Activated naive CD8-positive, alpha-beta T cell treated with anti-CD3 and anti-CD28 coated beads, Interleukin-2, amount 50 U/mL, for 24 hours (primary cell): ENCODE data around the gene PACRG.

Source experiments
- ATAC-seq: fragments of 150-1000 bp; cut with Tn5 transposase; one replicate; pipeline ENCODE4 v1.10.0; 2021
- DNase-seq: peaks from one replicate; pipeline ENCODE4 v3.0.0; 2021
- H3K27ac Mint-ChIP-seq: one replicate; pipeline ENCODE4 v1.8.0; 2021; ENCODE audit warnings: mild to moderate bottlenecking, mixed read lengths
- H3K27me3 Mint-ChIP-seq: one replicate; pipeline ENCODE4 v1.8.0; 2021; ENCODE audit warnings: mixed read lengths
- H3K36me3 Mint-ChIP-seq: one replicate; pipeline ENCODE4 v1.8.0; 2021; ENCODE audit warnings: low read depth, mixed read lengths
- H3K4me1 Mint-ChIP-seq: one replicate; pipeline ENCODE4 v1.8.0; 2021; ENCODE audit warnings: mixed read lengths
- H3K4me3 Mint-ChIP-seq: one replicate; pipeline ENCODE4 v1.8.0; 2021; ENCODE audit warnings: mild to moderate bottlenecking, moderate library complexity, mixed read lengths
- H3K9me3 Mint-ChIP-seq: one replicate; pipeline ENCODE4 v1.8.0; 2021; ENCODE audit warnings: mixed read lengths

PACRG gene

GRCh38 chr6:163191704-163192537, 464.1 kb downstream of the PACRG start:
- H3K9me3 Mint-ChIP-seq: no peaks in the 10 kb centered on the region
- H3K4me3 Mint-ChIP-seq: no peak overlapping the region
- H3K36me3 Mint-ChIP-seq: no peaks in the 10 kb centered on the region
- ATAC-seq (no peak), DNase-seq (no peak)
- no peak overlapping the region for H3K27ac Mint-ChIP-seq
- H3K27me3 Mint-ChIP-seq: no peaks in the 10 kb centered on the region
- H3K4me1 Mint-ChIP-seq: no peaks in the 10 kb centered on the region

DNA sequence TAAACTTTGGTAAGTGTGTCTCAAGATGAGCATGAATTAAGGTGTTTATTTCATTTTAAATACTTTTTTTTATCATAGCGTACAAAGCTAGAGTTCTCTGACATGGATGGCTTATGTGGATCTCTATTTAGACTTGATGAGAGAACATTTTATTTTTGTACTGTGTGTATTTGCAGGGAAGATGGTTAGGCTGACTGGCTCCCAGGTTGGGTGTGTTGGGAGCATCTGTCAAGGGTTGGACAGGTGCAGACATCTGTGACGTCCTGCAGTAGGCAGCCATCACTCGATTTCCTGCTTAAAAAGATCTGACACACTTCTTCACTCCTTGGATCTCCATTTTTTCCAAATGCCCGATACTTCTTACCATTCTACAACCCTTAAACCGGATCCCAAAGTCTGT, 464.8 kb downstream of the PACRG start:
- no peak for DNase-seq
- Mint-ChIP-seq H3K27ac (no peak overlapping the region), H3K4me1 (no peaks in the 10 kb centered on the region), H3K27me3 (no peaks in the 10 kb centered on the region), H3K4me3 (no peak overlapping the region), H3K36me3 (no peaks in the 10 kb centered on the region), H3K9me3 (no peaks in the 10 kb centered on the region)
- no peak for ATAC-seq

GRCh38 chr6:163193326-163193725, 465.6 kb downstream of the PACRG start:
- Mint-ChIP-seq H3K4me3 (no peak overlapping the region), H3K4me1 (no peaks in the 10 kb centered on the region), H3K27ac (no peak overlapping the region), H3K36me3 (no peaks in the 10 kb centered on the region), H3K27me3 (no peaks in the 10 kb centered on the region), H3K9me3 (no peaks in the 10 kb centered on the region)
- no peak for ATAC-seq
- no peak for DNase-seq

DNA sequence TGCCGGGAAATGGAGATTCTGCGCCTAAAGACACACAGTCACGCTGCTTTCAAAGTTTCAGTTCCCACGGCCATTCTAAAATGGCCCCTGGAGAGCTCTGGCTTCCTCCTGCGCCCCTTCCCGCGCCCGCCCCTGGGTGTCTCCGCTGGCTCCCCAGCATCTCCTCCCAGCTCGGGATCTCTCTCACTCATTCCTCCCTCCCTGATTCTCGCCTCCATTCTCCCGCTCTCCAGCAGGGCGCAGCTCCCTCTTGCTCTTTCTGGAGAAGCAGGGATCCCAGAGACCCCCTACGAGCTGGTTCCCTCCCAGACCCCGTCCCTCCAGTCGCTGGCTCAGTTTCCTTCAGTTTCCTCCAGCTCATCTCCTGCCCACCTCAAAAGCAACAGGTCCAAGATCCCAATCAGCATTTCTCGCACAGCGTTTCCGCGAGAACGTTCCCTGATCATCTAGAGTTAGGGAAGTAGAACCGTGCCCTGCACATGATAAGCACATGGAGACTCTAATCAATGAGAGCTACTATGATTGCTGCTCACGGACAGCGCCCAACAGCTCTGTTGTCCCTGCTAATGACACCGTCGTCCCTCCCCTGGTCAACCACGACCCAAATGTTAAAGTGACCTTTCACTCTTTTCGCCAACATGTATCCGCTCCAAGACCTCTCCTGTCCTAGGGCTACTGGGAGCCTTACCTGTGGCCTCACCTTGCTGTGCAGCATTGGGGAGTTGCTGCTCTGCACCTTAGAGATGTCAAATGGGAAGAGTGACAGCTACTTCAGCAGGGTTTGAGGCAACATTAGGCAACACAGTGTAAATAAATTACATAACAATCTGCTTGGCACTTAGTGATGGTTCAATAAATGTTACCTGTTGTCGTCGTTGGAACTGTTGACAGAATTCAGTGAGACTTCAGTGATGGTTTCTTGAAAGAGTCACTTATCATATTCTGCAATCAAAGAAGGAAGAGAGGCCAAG, 468.2 kb downstream of the PACRG start:
- no peaks in the 10 kb centered on the region for H3K36me3 Mint-ChIP-seq
- H3K27me3 Mint-ChIP-seq: no peaks in the 10 kb centered on the region
- H3K27ac Mint-ChIP-seq: no peak overlapping the region
- H3K9me3 Mint-ChIP-seq: no peaks in the 10 kb centered on the region
- H3K4me3 Mint-ChIP-seq: no peak overlapping the region
- no peaks in the 10 kb centered on the region for H3K4me1 Mint-ChIP-seq
- ATAC-seq (no peak), DNase-seq (no peak)

- DNase-seq (no peak), ATAC-seq (no peak)
- Mint-ChIP-seq H3K9me3 (no peaks in the 10 kb centered on the region), H3K27ac (no peak overlapping the region), H3K4me1 (no peaks in the 10 kb centered on the region), H3K4me3 (no peak overlapping the region), H3K27me3 (peaks cover 4% of the 10 kb centered on the region), H3K36me3 (no peaks in the 10 kb centered on the region)
These were observed 470.1 kb downstream of the PACRG start for GRCh38 chr6:163197839-163198238.

GRCh38 chr6:163198396-163198795, 470.6 kb downstream of the PACRG start:
- no peaks in the 10 kb centered on the region for H3K36me3 Mint-ChIP-seq
- no peaks in the 10 kb centered on the region for H3K9me3 Mint-ChIP-seq
- H3K27ac Mint-ChIP-seq: no peak overlapping the region
- DNase-seq (no peak), ATAC-seq (no peak)
- peaks cover 4% of the 10 kb centered on the region for H3K27me3 Mint-ChIP-seq
- H3K4me1 Mint-ChIP-seq: no peaks in the 10 kb centered on the region
- no peak overlapping the region for H3K4me3 Mint-ChIP-seq

DNA sequence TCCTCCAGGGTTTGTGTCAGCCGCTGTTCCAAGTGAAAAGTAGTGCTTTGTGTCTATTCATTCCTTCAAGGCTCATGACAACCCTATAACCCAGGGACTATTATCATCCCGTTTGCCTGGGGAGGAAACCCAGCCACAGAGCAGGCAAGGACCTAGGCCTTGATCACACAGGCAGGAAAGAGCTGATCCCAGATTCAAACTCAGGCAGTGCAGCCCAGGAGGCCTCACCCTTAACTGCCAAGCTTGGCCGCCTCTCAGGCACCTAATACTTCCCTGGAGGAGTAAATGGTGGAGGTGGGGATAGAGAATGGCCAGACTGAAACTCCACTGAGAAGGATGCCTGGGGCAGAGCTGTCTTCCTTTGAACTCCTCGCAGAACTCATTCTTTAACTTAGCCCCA, 471.6 kb downstream of the PACRG start:
- ATAC-seq: no peak
- no peak for DNase-seq
- Mint-ChIP-seq H3K36me3 (no peaks in the 10 kb centered on the region), H3K27me3 (peaks cover 4% of the 10 kb centered on the region), H3K27ac (no peak overlapping the region), H3K9me3 (no peaks in the 10 kb centered on the region), H3K4me1 (no peaks in the 10 kb centered on the region), H3K4me3 (no peak overlapping the region)

- no peak for DNase-seq
- no peak overlapping the region for H3K27ac Mint-ChIP-seq
- no peaks in the 10 kb centered on the region for H3K36me3 Mint-ChIP-seq
- no peak for ATAC-seq
- no peaks in the 10 kb centered on the region for H3K4me1 Mint-ChIP-seq
- peaks cover under 1% of the 10 kb centered on the region for H3K9me3 Mint-ChIP-seq
- peaks cover 4% of the 10 kb centered on the region for H3K27me3 Mint-ChIP-seq
- no peak overlapping the region for H3K4me3 Mint-ChIP-seq
These were observed 472.5 kb downstream of the PACRG start for GRCh38 chr6:163200289-163200688.

DNA sequence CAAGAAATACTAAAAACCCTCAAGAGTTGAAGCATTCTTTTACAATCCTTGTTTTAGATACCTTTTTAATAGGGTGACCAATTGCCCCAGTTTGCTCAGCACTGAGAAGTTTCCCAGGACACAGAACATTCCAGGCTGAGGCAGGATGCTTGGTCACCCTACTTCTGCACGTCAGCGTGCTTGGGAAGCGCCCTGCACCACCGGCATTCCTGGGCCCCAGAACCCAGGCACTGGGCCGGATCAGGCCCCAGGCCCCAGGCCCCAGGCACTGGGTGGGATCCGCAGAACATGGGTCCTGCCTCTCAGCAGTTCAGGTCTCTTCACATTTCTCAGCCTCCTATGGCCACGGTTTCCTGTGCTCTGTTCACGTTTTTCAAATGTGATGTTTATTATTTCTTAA, 472.9 kb downstream of the PACRG start:
- DNase-seq (no peak), ATAC-seq (no peak)
- Mint-ChIP-seq H3K4me1 (no peaks in the 10 kb centered on the region), H3K27ac (no peak overlapping the region), H3K36me3 (no peaks in the 10 kb centered on the region), H3K9me3 (peaks cover 4% of the 10 kb centered on the region), H3K27me3 (peaks cover 4% of the 10 kb centered on the region), H3K4me3 (no peak overlapping the region)

GRCh38 chr6:163201855-163202254, 474.1 kb downstream of the PACRG start:
- ATAC-seq: no peak
- no peaks in the 10 kb centered on the region for H3K4me1 Mint-ChIP-seq
- no peak overlapping the region for H3K4me3 Mint-ChIP-seq
- H3K27ac Mint-ChIP-seq: no peak overlapping the region
- no peaks in the 10 kb centered on the region for H3K36me3 Mint-ChIP-seq
- no peak for DNase-seq
- peaks cover 12% of the 10 kb centered on the region for H3K9me3 Mint-ChIP-seq
- peaks cover 7% of the 10 kb centered on the region for H3K27me3 Mint-ChIP-seq

- Mint-ChIP-seq H3K27ac (no peak overlapping the region), H3K4me3 (no peak overlapping the region), H3K27me3 (peaks cover 7% of the 10 kb centered on the region), H3K9me3 (peaks cover 12% of the 10 kb centered on the region), H3K36me3 (no peaks in the 10 kb centered on the region), H3K4me1 (no peaks in the 10 kb centered on the region)
- DNase-seq (no peak), ATAC-seq (no peak)
These were observed 478.4 kb downstream of the PACRG start for GRCh38 chr6:163206196-163206595.

- no peaks in the 10 kb centered on the region for H3K4me1 Mint-ChIP-seq
- no peak overlapping the region for H3K4me3 Mint-ChIP-seq
- no peak for ATAC-seq
- no peak overlapping the region for H3K27ac Mint-ChIP-seq
- no peaks in the 10 kb centered on the region for H3K36me3 Mint-ChIP-seq
- H3K27me3 Mint-ChIP-seq: peaks cover 4% of the 10 kb centered on the region
- DNase-seq: no peak
- H3K9me3 Mint-ChIP-seq: peaks cover 16% of the 10 kb centered on the region
These were observed 479.9 kb downstream of the PACRG start for GRCh38 chr6:163207431-163208383.

DNA sequence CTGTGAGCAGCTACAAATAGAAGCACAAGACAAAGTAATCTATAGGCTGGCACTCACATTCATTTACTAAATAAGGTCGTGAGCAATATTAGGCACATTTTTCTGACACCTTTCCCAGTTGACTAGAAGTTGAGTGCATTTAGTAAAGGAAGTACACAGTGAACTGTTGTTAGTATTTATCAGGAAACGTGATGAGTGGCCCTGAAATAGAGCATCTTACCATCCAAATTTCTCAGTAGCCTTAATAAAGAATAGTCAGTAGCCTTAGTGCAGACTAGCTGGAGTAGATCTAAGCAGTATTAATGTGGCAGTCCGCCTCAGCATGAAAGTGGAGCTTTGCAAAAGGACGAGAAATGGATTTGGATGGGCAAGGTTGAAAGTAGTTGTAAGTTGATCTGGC, 481.2 kb downstream of the PACRG start:
- H3K9me3 Mint-ChIP-seq: peaks cover 16% of the 10 kb centered on the region
- no peak overlapping the region for H3K27ac Mint-ChIP-seq
- H3K27me3 Mint-ChIP-seq: peaks cover 2% of the 10 kb centered on the region
- no peaks in the 10 kb centered on the region for H3K4me1 Mint-ChIP-seq
- ATAC-seq (no peak), DNase-seq (no peak)
- no peaks in the 10 kb centered on the region for H3K36me3 Mint-ChIP-seq
- no peak overlapping the region for H3K4me3 Mint-ChIP-seq

DNA sequence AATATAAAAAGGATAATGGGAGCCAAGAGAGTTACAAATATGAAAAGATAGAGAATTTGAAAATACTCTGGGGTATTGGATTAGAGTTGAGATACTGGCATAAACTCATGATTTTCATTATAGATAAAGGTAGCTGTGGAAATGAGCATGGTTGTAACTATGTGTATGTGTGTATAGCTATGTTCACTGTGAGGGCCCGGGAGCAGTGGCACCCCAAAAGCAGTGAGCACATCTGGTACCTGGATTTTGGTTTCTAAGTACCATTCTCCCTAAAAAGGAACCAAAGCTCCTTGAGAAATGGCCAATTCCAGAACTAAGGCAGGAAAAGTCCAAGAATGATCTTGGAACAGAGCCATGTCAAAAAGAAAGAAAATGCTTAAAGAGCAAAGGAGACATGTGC, 484.3 kb downstream of the PACRG start:
- peaks cover 5% of the 10 kb centered on the region for H3K27me3 Mint-ChIP-seq
- peaks cover 4% of the 10 kb centered on the region for H3K9me3 Mint-ChIP-seq
- DNase-seq (no peak), ATAC-seq (no peak)
- no peaks in the 10 kb centered on the region for H3K4me1 Mint-ChIP-seq
- no peak overlapping the region for H3K27ac Mint-ChIP-seq
- H3K4me3 Mint-ChIP-seq: no peak overlapping the region
- H3K36me3 Mint-ChIP-seq: no peaks in the 10 kb centered on the region
